A549 (cell line): Measurements from ENCODE around the gene ARSJ. TPM values are rescaled to one million over a fixed set of nuclear protein-coding genes. Genes with fewer than 3 reads are reported as not detected.

ENCODE experiments used
- ATAC-seq, 2 experiments: fragments of 200-7000 bp in 1 of 2; fragments of >200 bp in 1 of 2; cut with Nextera tagmentation in 1 of 2; cut with Tn5 transposase in 1 of 2; 3 replicates each; pipeline versions ENCODE4 v1.8.0 to v1.9.1; 2018 to 2020; ENCODE audit warnings: mild to moderate bottlenecking in 1 of 2, moderate library complexity in 1 of 2
- CTCF ChIA-PET: fragments of 300-600 bp; sonication (Branson Sonifier 250); formaldehyde crosslinking; extraction: SDS; loops from one replicate; lab custom pipeline; 2021; ENCODE audit warnings: antibody characterized with exemption, inconsistent platforms; lab: Yijun Ruan, JAX
- POLR2A ChIA-PET: fragments of 350-600 bp; formaldehyde crosslinking; extraction: SDS; loops from one replicate; lab custom pipeline; 2021; ENCODE audit warnings: antibody characterized with exemption, inconsistent platforms; lab: Yijun Ruan, JAX
- DNase-seq, 2 experiments: peaks; one replicate each; pipeline versions ENCODE4 v3.0.0 to v3.0.0-alpha.2; 2011 to 2016; ENCODE audit warnings: low read depth in 1 of 2, low spot score in 1 of 2
- FAIRE-seq: peaks from 2 replicates; lab custom pipeline; 2011; peaks lifted over from hg19 to GRCh38; lab: Jason Lieb, UNC
- H3K27ac ChIP-seq, 2 experiments: fragments of >200 bp; sonication (Bioruptor Twin); formaldehyde crosslinking; 3 replicates each; pipeline ENCODE4 v1.5.1; 2016 to 2017
- H3K4me1 ChIP-seq: fragments of >200 bp; sonication (Bioruptor Twin); formaldehyde crosslinking; 3 replicates; pipeline ENCODE4 v1.6.1; 2016
- H3K4me2 ChIP-seq: fragments of >200 bp; sonication (Bioruptor Twin); formaldehyde crosslinking; 3 replicates; pipeline ENCODE4 v1.6.1; 2016
- H3K4me3 ChIP-seq: fragments of >200 bp; sonication (Bioruptor Twin); formaldehyde crosslinking; 3 replicates; pipeline ENCODE4 v1.5.1; 2016
- H3K9me3 ChIP-seq: fragments of >200 bp; sonication (Bioruptor Twin); formaldehyde crosslinking; 3 replicates; pipeline ENCODE4 v1.6.1; 2016
- BHLHE40 ChIP-seq: IDR thresholded peaks from 2 replicates; pipeline ENCODE4 v1.6.1; 2012; ENCODE audit warnings: low read depth, low read length, inconsistent platforms
- CEBPB ChIP-seq, 2 experiments: fragments of >200 bp in 1 of 2; sonication (Bioruptor Twin) in 1 of 2; formaldehyde crosslinking in 1 of 2; IDR thresholded peaks; 2 replicates each; pipeline ENCODE4 v1.6.1; 2012 to 2016
- EP300 ChIP-seq, 2 experiments: fragments of >200 bp; sonication (Bioruptor Twin); formaldehyde crosslinking; IDR thresholded peaks; 2 replicates in 1 of 2; 3 replicates in 1 of 2; pipeline ENCODE4 v1.6.1; 2016 to 2017
- FOXS1 ChIP-seq: fragments of 250-450 bp; sonication (Bioruptor Pico); IDR thresholded peaks from 2 replicates; pipeline ENCODE4 v1.5.0; 2020; ENCODE audit warnings: mild to moderate bottlenecking, moderate library complexity
- HES2 ChIP-seq: fragments of >200 bp; sonication (Bioruptor Twin); formaldehyde crosslinking; IDR thresholded peaks from 2 replicates; pipeline ENCODE4 v1.6.1; 2016
- HEYL ChIP-seq: fragments of 250-450 bp; sonication (Bioruptor Pico); IDR thresholded peaks from 2 replicates; pipeline ENCODE4 v1.8.0; 2021; ENCODE audit warnings: mild to moderate bottlenecking, moderate library complexity
- MAX ChIP-seq: IDR thresholded peaks from 2 replicates; pipeline ENCODE4 v1.6.1; 2012
- POLR2A ChIP-seq: IDR thresholded peaks from 2 replicates; pipeline ENCODE4 v1.6.1; 2012; ENCODE audit warnings: mild to moderate bottlenecking, low read length
- POLR2AphosphoS2 ChIP-seq: conservative IDR thresholded peaks from 2 replicates; pipeline ENCODE4 v1.6.1; 2012; ENCODE audit warnings: low read length, improper control_type of control experiment, inconsistent platforms
- RAD21 ChIP-seq, 2 experiments: fragments of >200 bp in 1 of 2; sonication (Bioruptor Twin) in 1 of 2; formaldehyde crosslinking in 1 of 2; IDR thresholded peaks in 1 of 2; conservative IDR thresholded peaks in 1 of 2; 2 replicates in 1 of 2; 3 replicates in 1 of 2; pipeline ENCODE4 v1.6.1; 2012 to 2018; ENCODE audit warnings: inconsistent platforms in 1 of 2
- ZFP36 ChIP-seq: fragments of 450-650 bp; IDR thresholded peaks from 2 replicates; pipeline ENCODE4 v1.6.1; 2014; ENCODE audit warnings: borderline replicate concordance; ENCODE audit not compliant: partially characterized antibody
- WGBS: methylation state at CpG from one replicate; pipeline ENCODE4 v1.1.6; 2017; ENCODE audit errors: missing lambda C conversion rate; 5-methylcytosine and 5-hydroxymethylcytosine counted together
- polyA plus RNA-seq, 4 experiments: library from polyadenylated mRNA; depleted of rRNA in 3 of 4; stranded (reverse); fragments of >200 nt; fragmentation: RNase III in 1 of 4; extraction: RNeasy Plus Mini Kit Qiagen cat#74134 plus additional on column Dnase treatment in 1 of 4; gene quantifications; 2 replicates in 3 of 4; 3 replicates in 1 of 4; pipeline ENCODE4 v1.2.3, GENCODE V29; 2011 to 2017
- TF ChIP-seq, protein P1 (sequence below): fragments of >200 bp; sonication (Bioruptor Twin); formaldehyde crosslinking; IDR thresholded peaks from 3 replicates; pipeline ENCODE4 v1.6.1; 2016
- TF ChIP-seq, protein P2 (sequence below): IDR thresholded peaks from 2 replicates; pipeline ENCODE4 v1.6.1; 2012; ENCODE audit warnings: low read depth, borderline replicate concordance

The ARSJ gene
- polyA plus RNA-seq, 2 of the 4 experiments (the other 2 are of a cell fraction), result 3.0 to 8.6 TPM

DNA sequence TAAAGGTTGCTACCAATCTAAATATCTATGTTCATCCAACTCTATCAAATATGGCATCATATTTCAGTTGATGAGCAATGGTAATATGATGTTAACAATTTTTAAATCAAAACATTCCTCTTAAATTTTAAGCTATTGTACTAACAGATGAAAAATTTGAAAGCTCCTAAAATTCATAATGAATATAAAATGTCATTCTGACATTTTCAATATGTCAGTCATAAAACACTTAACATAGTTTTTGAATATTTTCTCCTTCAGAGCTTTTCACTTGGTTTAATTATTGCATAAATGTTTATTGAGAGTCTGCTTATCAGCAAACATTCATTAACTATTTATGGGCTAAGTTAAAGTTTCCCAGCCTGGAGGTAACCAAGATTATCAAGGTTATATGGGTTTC, 11.8 kb downstream of the ARSJ start (continued):
- TF ChIP-seq, protein P1, sequence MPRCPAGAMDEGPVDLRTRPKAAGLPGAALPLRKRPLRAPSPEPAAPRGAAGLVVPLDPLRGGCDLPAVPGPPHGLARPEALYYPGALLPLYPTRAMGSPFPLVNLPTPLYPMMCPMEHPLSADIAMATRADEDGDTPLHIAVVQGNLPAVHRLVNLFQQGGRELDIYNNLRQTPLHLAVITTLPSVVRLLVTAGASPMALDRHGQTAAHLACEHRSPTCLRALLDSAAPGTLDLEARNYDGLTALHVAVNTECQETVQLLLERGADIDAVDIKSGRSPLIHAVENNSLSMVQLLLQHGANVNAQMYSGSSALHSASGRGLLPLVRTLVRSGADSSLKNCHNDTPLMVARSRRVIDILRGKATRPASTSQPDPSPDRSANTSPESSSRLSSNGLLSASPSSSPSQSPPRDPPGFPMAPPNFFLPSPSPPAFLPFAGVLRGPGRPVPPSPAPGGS, result no peak
- TF ChIP-seq MAX, result no peak

GRCh38 chr4:113962719-113963265, 16.7 kb downstream of the ARSJ start:
- CTCF ChIA-PET, result no interaction called here
- 82% methylated on average over 3 of the region's 3 CpGs for WGBS
- TF ChIP-seq EP300 (IDR thresholded peaks at IDR 0.05) (no peak), FOXS1 (CRISPR knock-in tag) (no peak), ZFP36 (no peak), POLR2A (no peak), MAX (no peak), HES2 (no peak), RAD21 (conservative IDR thresholded peaks at IDR 0.05 in 1 of 2, IDR thresholded peaks at IDR 0.05 in 1 of 2) (no peak), POLR2AphosphoS2 (no peak), BHLHE40 (no peak), CEBPB (IDR thresholded peaks at IDR 0.05) (no peak)
- TF ChIP-seq, protein P2, sequence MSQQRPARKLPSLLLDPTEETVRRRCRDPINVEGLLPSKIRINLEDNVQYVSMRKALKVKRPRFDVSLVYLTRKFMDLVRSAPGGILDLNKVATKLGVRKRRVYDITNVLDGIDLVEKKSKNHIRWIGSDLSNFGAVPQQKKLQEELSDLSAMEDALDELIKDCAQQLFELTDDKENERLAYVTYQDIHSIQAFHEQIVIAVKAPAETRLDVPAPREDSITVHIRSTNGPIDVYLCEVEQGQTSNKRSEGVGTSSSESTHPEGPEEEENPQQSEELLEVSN, result no peak
- POLR2A ChIA-PET, result no interaction called here
- H3K27ac ChIP-seq, result peak overlapping the region; percentile 22 to 45; a peak in 4 of 6 replicates
- ATAC-seq (no peak), DNase-seq (no peak), FAIRE-seq (no peak)
- no peak overlapping the region for H3K4me2 ChIP-seq
- H3K4me1 ChIP-seq, result peaks cover 42% of the 10 kb centered on the region
- H3K4me3 ChIP-seq, result no peak overlapping the region
- H3K9me3 ChIP-seq, result peaks cover 8% of the 10 kb centered on the region; the same call in 2 of the 3 replicates

GRCh38 chr4:113962016-113962347, 17.5 kb downstream of the ARSJ start:
- peaks cover 8% of the 10 kb centered on the region; the same call in 2 of the 3 replicates for H3K9me3 ChIP-seq
- no peak for DNase-seq
- H3K4me2 ChIP-seq, result peak overlapping the region; percentile 89
- peaks cover 47% of the 10 kb centered on the region for H3K4me1 ChIP-seq
- ATAC-seq, result no peak
- 41% methylated on average over 2 of the region's 2 CpGs for WGBS
- TF ChIP-seq POLR2AphosphoS2 (no peak), RAD21 (conservative IDR thresholded peaks at IDR 0.05 in 1 of 2, IDR thresholded peaks at IDR 0.05 in 1 of 2) (no peak), MAX (no peak), HES2 (no peak), HEYL (CRISPR knock-in tag) (no peak), ZFP36 (no peak), POLR2A (no peak)
- TF ChIP-seq, protein P1, result no peak
- TF ChIP-seq, all 56 proteins: peak for 0
- POLR2A ChIA-PET, result no interaction called here
- Histone ChIP-seq H3K4me3 (no peak overlapping the region), H3K27ac (peak overlapping the region; percentile 45 to 77; a peak in 5 of 6 replicates)
- no peak for FAIRE-seq
- CTCF ChIA-PET, result no interaction called here
